GM18505 (cell line): ENCODE results near the gene ARAP1.

Experiments
- ATAC-seq: cut with Tn5 transposase; IDR thresholded peaks from one replicate; pipeline ENCODE4 v1.9.1; 2021; ENCODE audit not compliant: unreplicated experiment
- POLR2A ChIP-seq: IDR thresholded peaks from 4 replicates; pipeline ENCODE4 v1.6.1; 2011; ENCODE audit warnings: borderline replicate concordance; ENCODE audit not compliant: insufficient read depth, insufficient read length; ENCODE audit errors: extremely low read depth

Gene ARAP1

GRCh38 chr11:72712841-72713240, 39.4 kb downstream of the ARAP1 start:
- ATAC-seq = no peak

DNA sequence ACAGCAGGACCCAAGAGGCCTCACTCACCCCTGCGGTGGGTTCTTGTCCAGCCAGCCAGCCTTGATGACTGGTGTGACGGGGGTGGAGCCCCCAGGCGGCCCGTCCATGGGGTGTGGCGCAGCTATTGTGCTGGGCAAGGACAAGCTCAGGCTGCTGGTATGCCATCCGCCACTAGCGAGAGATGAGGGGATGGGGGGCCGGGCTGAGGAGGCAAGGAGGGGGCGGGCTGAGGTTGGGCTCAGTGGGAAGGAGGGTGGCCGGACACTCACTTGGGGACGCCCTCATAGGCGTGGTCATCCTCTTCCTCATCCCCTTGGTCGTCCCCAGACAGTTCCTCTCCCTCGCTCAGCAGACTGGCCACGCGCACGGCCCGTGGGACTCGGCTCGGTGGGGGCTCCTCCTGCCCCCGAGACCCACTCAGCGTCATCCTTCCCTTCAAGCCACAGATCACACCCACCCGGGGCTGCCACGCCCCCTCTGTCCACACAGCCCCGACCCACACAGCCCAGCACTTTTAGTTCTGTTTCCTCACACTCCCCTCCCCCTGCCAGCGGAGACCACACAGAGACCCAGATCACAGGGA, 39.9 kb downstream of the ARAP1 start:
- no peak for TF ChIP-seq POLR2A
- ATAC-seq = no peak

More at GRCh38 chr11:72712841-72713240, 39.4 kb downstream of the ARAP1 start:
- no peak for TF ChIP-seq POLR2A

DNA sequence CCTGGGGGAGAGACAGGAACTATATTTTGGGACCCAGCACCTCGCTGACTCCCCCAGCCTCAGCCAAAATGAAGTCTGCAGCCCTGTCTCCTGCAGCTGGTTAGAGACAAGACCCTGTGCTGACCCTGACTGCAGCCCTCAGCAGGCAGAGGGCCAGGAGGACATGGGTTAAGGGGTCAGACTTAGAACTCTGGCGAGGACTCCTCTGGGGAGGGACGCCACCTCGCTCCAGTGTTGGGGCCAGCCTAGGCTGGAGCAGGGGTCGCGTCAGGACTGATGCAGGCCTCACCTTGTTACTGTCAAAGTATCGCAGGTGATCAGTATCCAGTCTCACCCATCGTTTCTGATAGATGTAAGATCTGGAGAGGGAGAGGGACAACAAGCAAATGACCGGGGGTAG, 41.1 kb downstream of the ARAP1 start:
- no peak for ATAC-seq
- TF ChIP-seq POLR2A = no peak

GRCh38 chr11:72710278-72710677, 41.9 kb downstream of the ARAP1 start:
- TF ChIP-seq POLR2A = no peak
- ATAC-seq = no peak

DNA sequence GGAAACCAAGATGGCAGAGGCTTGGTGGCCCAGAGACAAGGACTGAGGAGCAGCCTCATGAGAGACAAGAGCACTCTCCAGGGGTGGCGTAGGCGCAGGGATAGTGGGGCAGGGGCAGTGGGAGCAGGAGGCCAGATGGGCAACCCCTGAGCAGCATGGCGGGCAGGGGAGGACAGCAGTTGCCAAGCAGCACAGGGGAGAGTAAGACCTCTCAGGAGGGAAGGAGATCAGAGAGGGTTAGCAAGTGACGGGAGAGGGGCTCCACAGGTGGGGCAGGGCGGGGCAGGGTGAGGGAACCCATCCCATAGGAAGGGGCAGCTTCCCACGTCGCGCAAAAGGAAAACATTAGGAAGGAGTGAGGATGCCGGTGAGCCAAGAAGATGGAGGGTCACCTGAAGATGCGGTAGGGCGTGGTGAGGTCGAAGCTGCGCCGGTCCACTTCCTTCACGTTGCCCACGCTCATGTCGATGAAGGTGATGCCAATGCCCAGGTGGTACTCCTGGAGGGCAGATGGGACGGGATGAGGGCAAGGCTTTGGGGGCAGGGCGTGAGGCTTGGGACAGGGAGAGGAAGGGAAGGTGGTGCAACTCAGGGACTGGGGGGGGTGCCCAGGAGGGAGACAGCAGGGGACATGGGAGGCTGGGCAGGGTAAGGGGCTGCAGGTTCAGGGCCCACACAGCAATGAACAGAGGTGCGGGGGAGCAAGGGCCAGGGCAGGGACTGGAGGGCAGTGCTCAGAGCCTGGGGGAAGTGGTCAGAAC, 42.5 kb downstream of the ARAP1 start:
- no peak for ATAC-seq
- no peak for TF ChIP-seq POLR2A

DNA sequence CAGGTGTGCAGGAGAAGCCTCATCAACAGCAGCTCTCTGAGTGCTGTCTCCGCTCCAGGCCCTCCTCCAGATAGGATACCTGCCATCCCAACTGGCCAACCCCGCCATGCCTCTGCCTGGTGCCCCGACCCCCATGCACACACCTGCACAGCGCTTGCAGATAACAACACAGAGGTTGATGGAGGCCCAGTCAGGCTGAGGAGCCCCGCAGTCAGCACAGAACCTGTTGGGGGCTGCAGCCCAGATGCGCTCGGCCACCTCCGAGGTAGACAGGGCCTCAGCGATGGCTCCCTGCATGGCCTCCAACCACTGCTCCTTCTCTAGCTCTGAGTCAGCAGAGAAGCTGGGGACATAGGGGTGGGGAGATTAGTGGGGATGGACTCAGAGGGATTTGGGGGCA, 45.2 kb downstream of the ARAP1 start:
- no peak for ATAC-seq

GRCh38 chr11:72706579-72706978, 45.6 kb downstream of the ARAP1 start:
- no peak for TF ChIP-seq POLR2A
- ATAC-seq = no peak

More for the DNA sequence above, 45.2 kb downstream of the ARAP1 start:
- TF ChIP-seq POLR2A = no peak

DNA sequence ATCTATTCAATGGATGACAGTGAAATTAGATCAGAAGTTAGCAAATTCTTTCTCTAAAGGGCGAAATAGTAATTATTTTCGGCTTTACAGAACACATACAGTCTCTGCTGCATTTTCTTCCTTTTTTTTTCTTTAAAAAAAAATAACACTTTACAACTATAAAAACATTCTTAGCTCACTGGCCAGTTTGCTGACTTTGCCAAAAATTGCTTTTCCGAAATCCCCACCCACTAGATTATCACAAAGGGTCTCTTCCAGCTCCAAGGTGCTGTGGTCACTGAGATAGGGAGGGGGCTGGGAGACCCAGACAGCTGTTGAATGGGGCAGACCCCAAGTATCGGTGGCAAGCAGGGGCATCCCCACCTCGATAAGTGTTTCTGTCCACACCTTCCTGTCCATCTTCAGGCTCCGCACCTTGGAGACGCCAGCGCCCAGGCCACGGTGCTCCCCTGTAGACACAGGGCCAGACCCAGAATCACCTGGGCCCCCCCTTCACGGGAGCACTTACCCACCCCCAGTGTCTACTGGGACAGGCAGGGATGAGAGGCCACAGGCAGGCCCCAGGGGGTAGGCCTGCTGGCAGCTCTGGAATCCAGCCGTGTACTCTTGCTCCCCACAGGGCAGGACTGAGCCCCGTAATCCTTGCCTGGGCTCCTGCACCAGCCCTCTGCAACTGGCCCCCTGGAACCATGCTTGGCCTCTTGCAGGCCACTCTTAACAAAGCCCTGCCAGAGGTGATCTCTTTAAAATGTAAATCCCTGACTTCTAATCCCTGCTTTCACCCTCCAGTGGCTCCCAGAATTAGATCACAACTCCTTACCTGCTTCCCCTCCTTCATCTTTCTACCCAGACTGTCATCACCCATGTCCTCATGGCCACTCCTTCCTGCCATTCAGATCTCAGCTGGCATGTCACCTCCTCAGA, 46.5 kb downstream of the ARAP1 start:
- ATAC-seq = no peak
- TF ChIP-seq POLR2A = no peak

DNA sequence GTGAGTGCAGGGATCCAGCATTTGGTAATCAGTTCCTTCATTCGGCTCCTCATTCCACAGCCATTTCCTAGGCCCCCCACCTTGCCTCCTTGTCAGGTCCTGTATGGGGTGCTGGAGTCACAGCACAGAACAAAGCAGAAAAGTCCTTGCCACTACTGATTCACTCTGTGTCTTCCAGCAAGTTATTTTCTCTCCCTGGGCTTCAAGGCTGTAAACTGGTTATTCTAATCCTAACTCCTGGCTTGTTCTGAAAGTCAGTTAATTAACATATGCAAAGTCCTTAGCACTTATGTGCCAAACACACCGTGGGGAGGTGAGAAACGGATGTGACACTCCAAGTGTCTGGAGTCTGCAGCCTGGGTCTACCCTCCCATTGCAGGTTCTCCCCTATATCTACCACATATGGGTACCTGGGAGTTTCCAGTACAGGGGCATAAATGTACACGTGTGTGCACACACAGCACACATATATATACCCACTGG, 47.4 kb downstream of the ARAP1 start:
- TF ChIP-seq POLR2A = no peak

GRCh38 chr11:72704028-72704782, 48.0 kb downstream of the ARAP1 start:
- ATAC-seq = no peak
- TF ChIP-seq POLR2A = no peak

More for the DNA sequence above, 47.4 kb downstream of the ARAP1 start:
- ATAC-seq = no peak

DNA sequence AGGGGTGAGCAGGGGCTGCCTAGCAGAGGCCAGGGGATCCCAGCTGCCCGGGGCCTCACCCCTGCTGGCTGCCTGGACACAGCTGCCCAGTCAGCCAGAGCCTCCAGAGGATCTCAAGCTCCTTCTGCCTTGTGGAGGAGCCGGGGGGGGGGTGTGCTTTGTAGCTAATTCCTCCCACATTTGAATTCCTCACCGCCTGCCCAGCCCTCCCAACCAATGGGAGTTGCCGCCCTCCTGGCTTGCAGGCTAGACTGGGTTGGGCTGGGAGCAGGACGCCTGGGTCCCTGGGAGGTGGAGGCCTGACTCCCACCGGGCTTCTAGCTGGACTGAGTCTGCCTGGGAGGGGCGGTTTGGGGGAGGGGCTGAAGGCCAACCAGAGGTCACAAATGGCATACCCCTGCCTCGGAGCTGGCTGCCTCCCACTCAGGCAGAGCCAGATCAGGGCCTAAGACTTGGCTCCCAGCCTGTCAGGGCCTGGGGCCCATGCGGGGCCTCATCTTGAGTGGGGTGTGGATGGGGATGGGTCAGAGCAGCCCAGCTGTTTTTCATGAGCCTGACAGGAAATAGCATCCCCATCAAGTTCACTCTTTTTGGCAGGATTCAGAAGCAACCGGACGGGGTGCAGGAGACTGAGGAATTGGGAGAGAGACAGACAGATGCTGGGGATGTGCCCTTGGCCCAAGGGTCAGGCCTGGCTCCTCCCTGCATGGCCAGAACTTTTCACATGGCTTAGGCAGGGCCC, 48.8 kb downstream of the ARAP1 start:
- TF ChIP-seq POLR2A = no peak
- no peak for ATAC-seq
